ENCODE data around the gene SPATA45. TPM values are rescaled to one million over a fixed set of nuclear protein-coding genes. Genes with fewer than 3 reads are reported as not detected.
A peak's percentile ranks its signal among the peaks of the same experiment; 100 is the strongest.

The SPATA45 gene
- total and polyA plus RNA-seq, 3 experiments from 2014 or later: not detected

GRCh38 chr1:212827171-212827776 lies 20.2 kb downstream of the SPATA45 start:
- Mint-ChIP-seq H3K27ac (peak overlapping the region in 1 of 8 donors; percentile 5), H3K4me1 (no peaks in the 10 kb centered on the region), H3K36me3 (peaks cover 0 to 17% (median 3%) of the 10 kb centered on the region in 3 donors), H3K27me3 (peaks cover 0 to 3% of the 10 kb centered on the region in 2 donors), H3K9me3 (peaks cover 13 to 26% (median 24%) of the 10 kb centered on the region in 5 donors), H3K4me3 (no peak overlapping the region)
- Histone ChIP-seq H3K9me3 (ENCODE audit: low read length) (peaks cover 14% of the 10 kb centered on the region), H3K4me1 (ENCODE audit: insufficient read depth, low read length) (no peaks in the 10 kb centered on the region), H3K4me3 (ENCODE audit: low read length) (no peak overlapping the region), H3K36me3 (ENCODE audit: insufficient read depth, low read length) (no peaks in the 10 kb centered on the region), H3K27ac (ENCODE audit: low read depth, low read length) (no peak overlapping the region), H3K27me3 (ENCODE audit: insufficient read depth, low read length, poor library complexity, severe bottlenecking) (no peaks in the 10 kb centered on the region)
- CTCF ChIA-PET: interaction anchor here (1.4 kb wide), 1 partner anchor 14 kb away, joined by 4 read pairs; no protein-coding TSS in a partner anchor
- POLR2A ChIA-PET: no interaction called here
- DNase-seq: no peak

- H3K36me3 Mint-ChIP-seq: peaks cover 0 to 20% (median 3%) of the 10 kb centered on the region in 3 donors
- H3K4me1 ChIP-seq (ENCODE audit: insufficient read depth, low read length): no peaks in the 10 kb centered on the region
- no peak overlapping the region for H3K4me3 Mint-ChIP-seq
- DNase-seq: no peak
- no peaks in the 10 kb centered on the region for H3K27me3 ChIP-seq (ENCODE audit: insufficient read depth, low read length, poor library complexity, severe bottlenecking)
- H3K27ac ChIP-seq (ENCODE audit: low read depth, low read length): no peak overlapping the region
- ChIA-PET CTCF (no interaction called here), POLR2A (no interaction called here)
- no peak overlapping the region for H3K4me3 ChIP-seq (ENCODE audit: low read length)
- no peaks in the 10 kb centered on the region for H3K36me3 ChIP-seq (ENCODE audit: insufficient read depth, low read length)
- H3K27me3 Mint-ChIP-seq: peaks cover 0 to 3% of the 10 kb centered on the region in 2 donors
- H3K9me3 Mint-ChIP-seq: peaks cover 13 to 26% (median 24%) of the 10 kb centered on the region in 5 donors
- peaks cover 14% of the 10 kb centered on the region for H3K9me3 ChIP-seq (ENCODE audit: low read length)
- no peak overlapping the region for H3K27ac Mint-ChIP-seq
- no peaks in the 10 kb centered on the region for H3K4me1 Mint-ChIP-seq
Measured at GRCh38 chr1:212825798-212826452, 21.5 kb downstream of the SPATA45 start.

GRCh38 chr1:212824201-212824600 lies 23.2 kb downstream of the SPATA45 start:
- CTCF ChIA-PET: no interaction called here
- Mint-ChIP-seq H3K27me3 (peaks cover 0 to 3% of the 10 kb centered on the region in 2 donors), H3K9me3 (peaks cover 13 to 26% (median 24%) of the 10 kb centered on the region in 5 donors), H3K4me1 (no peaks in the 10 kb centered on the region), H3K36me3 (peaks cover 0 to 20% (median 3%) of the 10 kb centered on the region in 3 donors), H3K4me3 (no peak overlapping the region), H3K27ac (no peak overlapping the region)
- H3K9me3 ChIP-seq (ENCODE audit: low read length): peaks cover 14% of the 10 kb centered on the region
- H3K36me3 ChIP-seq (ENCODE audit: insufficient read depth, low read length): no peaks in the 10 kb centered on the region
- no peak for DNase-seq
- H3K4me3 ChIP-seq (ENCODE audit: low read length): no peak overlapping the region
- H3K4me1 ChIP-seq (ENCODE audit: insufficient read depth, low read length): no peaks in the 10 kb centered on the region
- POLR2A ChIA-PET: no interaction called here
- H3K27ac ChIP-seq (ENCODE audit: low read depth, low read length): no peak overlapping the region
- no peaks in the 10 kb centered on the region for H3K27me3 ChIP-seq (ENCODE audit: insufficient read depth, low read length, poor library complexity, severe bottlenecking)

GRCh38 chr1:212822956-212823355 lies 24.5 kb downstream of the SPATA45 start:
- H3K27ac Mint-ChIP-seq: peak overlapping the region in 1 of 8 donors; percentile 12
- CTCF ChIA-PET: no interaction called here
- POLR2A ChIA-PET: no interaction called here

GRCh38 chr1:212820969-212821368 lies 26.5 kb downstream of the SPATA45 start:
- Histone ChIP-seq H3K9me3 (ENCODE audit: low read length) (peaks cover 11% of the 10 kb centered on the region), H3K36me3 (ENCODE audit: insufficient read depth, low read length) (no peaks in the 10 kb centered on the region), H3K4me3 (ENCODE audit: low read length) (no peak overlapping the region), H3K27ac (ENCODE audit: low read depth, low read length) (no peak overlapping the region), H3K27me3 (ENCODE audit: insufficient read depth, low read length, poor library complexity, severe bottlenecking) (no peaks in the 10 kb centered on the region), H3K4me1 (ENCODE audit: insufficient read depth, low read length) (no peaks in the 10 kb centered on the region)
- no peaks in the 10 kb centered on the region for H3K27me3 Mint-ChIP-seq
- no peak for DNase-seq
- no peaks in the 10 kb centered on the region for H3K4me1 Mint-ChIP-seq
- no peak overlapping the region for H3K27ac Mint-ChIP-seq
- ChIA-PET POLR2A (no interaction called here), CTCF (interaction anchor here (0.8 kb wide), 1 partner anchor 10 kb away, joined by 3 read pairs; no protein-coding TSS in a partner anchor)
- peaks cover 0 to 18% (median 3%) of the 10 kb centered on the region in 3 donors for H3K36me3 Mint-ChIP-seq
- no peak overlapping the region for H3K4me3 Mint-ChIP-seq
- H3K9me3 Mint-ChIP-seq: peaks cover 10 to 17% (median 13%) of the 10 kb centered on the region in 5 donors

More at GRCh38 chr1:212822956-212823355, 24.5 kb downstream of the SPATA45 start:
- Mint-ChIP-seq H3K4me1 (no peaks in the 10 kb centered on the region), H3K9me3 (peaks cover 13 to 26% (median 24%) of the 10 kb centered on the region in 5 donors), H3K4me3 (no peak overlapping the region), H3K36me3 (peaks cover 0 to 20% (median 3%) of the 10 kb centered on the region in 3 donors), H3K27me3 (peaks cover 0 to 3% of the 10 kb centered on the region in 2 donors)
- DNase-seq: no peak
- Histone ChIP-seq H3K9me3 (ENCODE audit: low read length) (peaks cover 14% of the 10 kb centered on the region), H3K27me3 (ENCODE audit: insufficient read depth, low read length, poor library complexity, severe bottlenecking) (no peaks in the 10 kb centered on the region), H3K36me3 (ENCODE audit: insufficient read depth, low read length) (no peaks in the 10 kb centered on the region), H3K27ac (ENCODE audit: low read depth, low read length) (no peak overlapping the region), H3K4me1 (ENCODE audit: insufficient read depth, low read length) (no peaks in the 10 kb centered on the region), H3K4me3 (ENCODE audit: low read length) (no peak overlapping the region)

GRCh38 chr1:212819726-212820125 lies 27.7 kb downstream of the SPATA45 start:
- POLR2A ChIA-PET: no interaction called here
- Histone ChIP-seq H3K27ac (ENCODE audit: low read depth, low read length) (no peak overlapping the region), H3K9me3 (ENCODE audit: low read length) (no peaks in the 10 kb centered on the region), H3K4me1 (ENCODE audit: insufficient read depth, low read length) (no peaks in the 10 kb centered on the region), H3K36me3 (ENCODE audit: insufficient read depth, low read length) (no peaks in the 10 kb centered on the region), H3K27me3 (ENCODE audit: insufficient read depth, low read length, poor library complexity, severe bottlenecking) (no peaks in the 10 kb centered on the region), H3K4me3 (ENCODE audit: low read length) (no peak overlapping the region)
- Mint-ChIP-seq H3K36me3 (peaks cover 3 to 12% (median 6%) of the 10 kb centered on the region in 3 donors), H3K4me1 (no peaks in the 10 kb centered on the region), H3K27me3 (no peaks in the 10 kb centered on the region), H3K27ac (no peak overlapping the region), H3K9me3 (peaks cover 0 to 8% (median 6%) of the 10 kb centered on the region in 5 donors), H3K4me3 (no peak overlapping the region)
- CTCF ChIA-PET: no interaction called here
- no peak for DNase-seq

- H3K27ac Mint-ChIP-seq: peak overlapping the region in 2 of 8 donors; percentile 7 to 26
- ChIA-PET CTCF (no interaction called here), POLR2A (no interaction called here)
- peaks cover 0 to 14% (median 0%) of the 10 kb centered on the region in 3 donors for H3K36me3 Mint-ChIP-seq
- H3K4me1 Mint-ChIP-seq: no peaks in the 10 kb centered on the region
- no peak for DNase-seq
- H3K27me3 Mint-ChIP-seq: no peaks in the 10 kb centered on the region
- no peaks in the 10 kb centered on the region for H3K4me1 ChIP-seq (ENCODE audit: insufficient read depth, low read length)
- H3K4me3 ChIP-seq (ENCODE audit: low read length): no peak overlapping the region
- H3K9me3 ChIP-seq (ENCODE audit: low read length): no peaks in the 10 kb centered on the region
- no peaks in the 10 kb centered on the region for H3K27me3 ChIP-seq (ENCODE audit: insufficient read depth, low read length, poor library complexity, severe bottlenecking)
- no peaks in the 10 kb centered on the region for H3K36me3 ChIP-seq (ENCODE audit: insufficient read depth, low read length)
- H3K27ac ChIP-seq (ENCODE audit: low read depth, low read length): no peak overlapping the region
- H3K9me3 Mint-ChIP-seq: no peaks in the 10 kb centered on the region
- no peak overlapping the region for H3K4me3 Mint-ChIP-seq
Measured at GRCh38 chr1:212816567-212817278, 30.7 kb downstream of the SPATA45 start.
